Chondrocyte (in vitro differentiated cells): ENCODE measurements around the gene LAPTM5. TPM values are rescaled to one million over a fixed set of nuclear protein-coding genes. Genes with fewer than 3 reads are reported as not detected.

Experiments used
- DNase-seq: peaks from one replicate; pipeline ENCODE4 v3.0.0; 2021; ENCODE audit warnings: mixed read lengths, low spot score
- H3K27ac Mint-ChIP-seq: one replicate; pipeline ENCODE4 v1.8.0; 2021; ENCODE audit warnings: mild to moderate bottlenecking, moderate library complexity, mixed read lengths; ENCODE audit not compliant: unreplicated experiment
- H3K27me3 Mint-ChIP-seq: 2 replicates; pipeline ENCODE4 v1.8.0; 2021; ENCODE audit warnings: low read depth, mixed read lengths
- H3K36me3 Mint-ChIP-seq: 2 replicates; pipeline ENCODE4 v1.8.0; 2021; ENCODE audit warnings: low read depth, mixed read lengths
- H3K4me1 Mint-ChIP-seq: 2 replicates; pipeline ENCODE4 v1.8.0; 2021; ENCODE audit warnings: low read depth, mild to moderate bottlenecking, mixed read lengths
- H3K4me3 Mint-ChIP-seq: one replicate; pipeline ENCODE4 v1.8.0; 2021; ENCODE audit warnings: mild to moderate bottlenecking, moderate library complexity, mixed read lengths; ENCODE audit not compliant: unreplicated experiment
- H3K9me3 Mint-ChIP-seq: 2 replicates; pipeline ENCODE4 v1.8.0; 2021; ENCODE audit warnings: low read depth, mixed read lengths
- CTCF ChIP-seq: fragments of 200-600 bp; sonication (generic); IDR thresholded peaks from 2 replicates; pipeline ENCODE4 v1.5.0; 2021; ENCODE audit warnings: antibody characterized with exemption, mild to moderate bottlenecking, moderate library complexity
- total RNA-seq: library from RNA; stranded (reverse); gene quantifications from 3 replicates; pipeline ENCODE4 v1.2.1, GENCODE V29; 2021

The LAPTM5 gene
- total RNA-seq, 1 donor from 2014 or later: not detected

- no peak for DNase-seq
- no peak overlapping the region for H3K27ac Mint-ChIP-seq
Measured at GRCh38 chr1:30720271-30721223, 37.0 kb downstream of the LAPTM5 start.

GRCh38 chr1:30719406-30720270, 37.9 kb downstream of the LAPTM5 start:
- no peak for TF ChIP-seq CTCF
- Mint-ChIP-seq H3K9me3 (peaks cover 4% of the 10 kb centered on the region), H3K4me3 (peak overlapping the region; percentile 81), H3K27me3 (no peaks in the 10 kb centered on the region), H3K4me1 (peaks cover 9% of the 10 kb centered on the region), H3K27ac (peak overlapping the region; percentile 93), H3K36me3 (peaks cover 2% of the 10 kb centered on the region)
- no peak for DNase-seq

More at GRCh38 chr1:30720271-30721223, 37.0 kb downstream of the LAPTM5 start:
- peaks cover 2% of the 10 kb centered on the region for H3K9me3 Mint-ChIP-seq
- H3K27me3 Mint-ChIP-seq: no peaks in the 10 kb centered on the region
- H3K4me3 Mint-ChIP-seq: no peak overlapping the region
- peaks cover 4% of the 10 kb centered on the region for H3K36me3 Mint-ChIP-seq
- TF ChIP-seq CTCF: no peak
- peaks cover 9% of the 10 kb centered on the region for H3K4me1 Mint-ChIP-seq

GRCh38 chr1:30718636-30719405, 38.8 kb downstream of the LAPTM5 start:
- peaks cover under 1% of the 10 kb centered on the region for H3K36me3 Mint-ChIP-seq
- H3K4me3 Mint-ChIP-seq: peak overlapping the region; percentile 81

GRCh38 chr1:30718091-30718635, 39.4 kb downstream of the LAPTM5 start:
- Mint-ChIP-seq H3K9me3 (peaks cover 4% of the 10 kb centered on the region), H3K4me1 (peaks cover 9% of the 10 kb centered on the region), H3K36me3 (no peaks in the 10 kb centered on the region), H3K27ac (peak overlapping the region; percentile 95), H3K27me3 (no peaks in the 10 kb centered on the region), H3K4me3 (peak overlapping the region; percentile 83)
- TF ChIP-seq CTCF: no peak
- DNase-seq: peak; percentile 99

More at GRCh38 chr1:30718636-30719405, 38.8 kb downstream of the LAPTM5 start:
- Mint-ChIP-seq H3K9me3 (peaks cover 4% of the 10 kb centered on the region), H3K27me3 (no peaks in the 10 kb centered on the region), H3K4me1 (peaks cover 9% of the 10 kb centered on the region), H3K27ac (peak overlapping the region; percentile 93)
- peak; percentile 100 for TF ChIP-seq CTCF
- peak; percentile 98 for DNase-seq
